ENCODE measurements around the gene SETD7.
"Not testable (repeated sequence)": the region's sequence is repeated elsewhere in the genome, so short reads cannot be mapped to it uniquely, and the experiment has no call there.

SETD7 gene

DNA sequence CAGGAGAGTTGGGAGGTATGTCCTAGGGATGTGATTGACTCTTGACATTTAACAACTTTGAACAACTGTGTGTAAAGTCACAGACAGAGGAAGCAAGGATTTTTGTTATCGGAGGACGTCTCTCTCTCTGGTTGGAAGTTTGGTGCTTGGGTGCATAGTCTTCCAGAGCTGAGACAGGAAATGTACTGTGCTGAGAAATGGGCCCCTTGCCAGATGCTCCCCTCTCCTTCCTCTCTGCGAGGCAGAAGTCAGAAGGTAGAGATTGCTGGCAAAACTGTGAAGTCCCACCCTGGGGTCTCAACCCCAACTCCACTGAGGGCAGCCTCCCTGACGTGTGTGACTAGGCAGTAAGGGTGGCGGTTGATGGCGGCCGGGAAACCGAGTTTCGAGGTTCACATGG lies 49.2 kb downstream of the SETD7 start:
- no peak for DNase-seq

- no peak for DNase-seq
Observed at GRCh38 chr4:139503622-139504166, 52.3 kb downstream of the SETD7 start.

DNA sequence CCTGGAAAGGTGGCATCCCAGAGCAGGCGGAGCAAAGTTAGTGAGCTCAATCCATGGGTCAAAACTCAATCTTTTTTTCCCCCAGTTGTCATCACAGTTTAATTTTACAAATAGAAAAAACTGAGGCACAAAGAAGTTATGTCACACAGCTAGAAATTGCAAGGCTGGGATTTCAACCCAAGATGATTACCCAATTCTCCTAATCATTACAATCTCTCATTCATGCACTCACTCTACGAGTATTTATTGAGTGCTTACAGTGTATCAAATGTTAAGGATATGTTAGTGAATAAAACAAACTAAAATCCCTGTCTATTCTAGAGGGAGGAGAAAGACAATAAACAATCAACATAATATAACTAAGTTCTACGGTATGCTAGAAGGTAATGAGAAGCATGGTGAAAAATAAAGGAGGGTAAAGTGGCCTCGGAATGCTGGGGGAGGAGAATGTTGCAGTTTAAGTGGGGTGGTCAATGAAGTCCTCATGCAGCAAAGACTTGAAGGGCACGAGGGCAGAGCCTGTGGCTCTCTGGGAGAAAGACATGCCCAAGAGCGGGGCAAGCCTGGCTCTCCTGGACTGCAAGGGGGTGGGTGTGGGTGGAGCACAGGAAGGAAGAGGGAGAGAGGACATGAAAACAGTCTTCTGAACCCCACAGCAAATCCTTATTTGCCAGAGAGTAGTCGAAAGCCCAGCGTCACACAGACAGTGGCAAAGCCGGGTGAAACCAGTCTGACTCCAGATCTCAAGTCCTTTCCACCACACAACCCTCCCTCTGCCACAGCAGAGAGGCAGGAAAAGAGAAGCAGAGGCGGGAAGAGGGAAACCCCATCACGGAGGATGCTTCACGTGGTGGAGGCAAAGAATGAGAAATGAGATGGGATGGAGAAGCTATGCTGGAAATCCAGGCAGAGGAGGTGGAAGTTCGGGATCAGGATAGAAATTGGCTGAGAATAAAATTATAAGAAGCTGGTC lies 53.8 kb downstream of the SETD7 start:
- no peak for DNase-seq

GRCh38 chr4:139501527-139501926 lies 54.5 kb downstream of the SETD7 start:
- DNase-seq = no peak

- no peak for DNase-seq
Observed at GRCh38 chr4:139501117-139501516, 54.9 kb downstream of the SETD7 start.

GRCh38 chr4:139499186-139499585 lies 56.8 kb downstream of the SETD7 start:
- no peak for DNase-seq

DNA sequence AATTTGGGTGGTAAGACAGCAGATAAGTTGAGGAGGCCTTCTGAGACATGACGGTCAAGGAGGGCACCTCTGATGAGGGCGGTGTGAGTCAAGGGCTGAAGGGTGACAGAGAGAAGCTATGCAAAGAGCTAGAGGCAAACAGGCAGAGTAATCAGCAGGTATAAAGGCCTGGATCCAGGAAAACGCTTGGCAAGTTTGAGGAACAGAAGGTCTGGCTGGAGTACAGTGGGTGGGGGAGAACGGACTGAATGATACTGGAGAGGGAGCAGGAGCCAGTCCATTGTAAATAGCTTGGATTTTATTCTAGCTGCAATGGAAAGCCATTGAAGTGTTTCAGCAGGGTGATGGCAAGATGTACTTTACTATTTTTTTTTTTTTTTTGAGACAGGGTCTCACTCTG lies 62.8 kb downstream of the SETD7 start:
- DNase-seq = no peak

DNA sequence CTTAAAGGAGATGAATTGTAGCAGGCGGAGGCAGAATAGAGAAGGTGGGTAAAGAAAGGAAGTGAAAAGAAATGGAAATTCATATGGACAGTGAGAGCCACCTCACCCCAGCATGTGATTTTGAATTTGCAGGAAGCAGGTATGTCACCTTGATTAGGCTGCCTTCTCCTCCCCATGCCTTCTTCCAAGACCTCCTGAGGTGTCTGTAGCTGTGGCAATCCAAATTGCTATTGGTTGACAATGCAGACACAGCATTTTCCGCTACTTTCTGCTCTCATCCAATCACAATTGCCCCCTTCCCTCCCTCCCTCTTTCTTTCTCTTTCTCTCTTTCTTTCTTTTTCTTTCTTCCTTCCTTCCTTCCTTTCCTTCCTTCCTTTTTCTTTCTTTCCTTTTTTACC lies 63.6 kb downstream of the SETD7 start:
- no peak for DNase-seq

DNA sequence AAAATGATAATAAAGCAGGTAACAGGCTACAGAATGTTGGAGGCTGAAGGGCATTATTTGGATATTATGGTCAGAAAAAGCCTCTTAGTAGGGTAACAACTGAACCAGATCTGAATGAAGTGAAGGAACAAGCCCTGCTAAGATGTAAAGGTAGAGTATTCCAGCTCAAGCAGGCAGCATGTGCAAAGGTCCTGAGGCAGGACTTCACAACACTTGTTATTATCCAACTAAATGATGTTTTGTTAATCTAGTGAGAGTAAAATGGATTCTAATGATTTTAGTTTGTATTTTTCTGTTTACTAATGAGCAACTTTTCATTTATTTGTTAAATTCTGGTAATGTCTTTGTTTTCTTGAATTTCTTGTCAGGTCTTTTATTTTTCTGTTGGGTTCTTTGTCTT lies 66.4 kb downstream of the SETD7 start:
- DNase-seq = no peak

GRCh38 chr4:139488442-139488841 lies 67.6 kb downstream of the SETD7 start:
- DNase-seq = no peak

GRCh38 chr4:139484783-139485311 lies 71.2 kb downstream of the SETD7 start:
- DNase-seq = no peak

GRCh38 chr4:139483000-139483399 lies 73.0 kb downstream of the SETD7 start:
- no peak for DNase-seq

GRCh38 chr4:139481465-139481864 lies 74.6 kb downstream of the SETD7 start:
- no peak for DNase-seq

DNA sequence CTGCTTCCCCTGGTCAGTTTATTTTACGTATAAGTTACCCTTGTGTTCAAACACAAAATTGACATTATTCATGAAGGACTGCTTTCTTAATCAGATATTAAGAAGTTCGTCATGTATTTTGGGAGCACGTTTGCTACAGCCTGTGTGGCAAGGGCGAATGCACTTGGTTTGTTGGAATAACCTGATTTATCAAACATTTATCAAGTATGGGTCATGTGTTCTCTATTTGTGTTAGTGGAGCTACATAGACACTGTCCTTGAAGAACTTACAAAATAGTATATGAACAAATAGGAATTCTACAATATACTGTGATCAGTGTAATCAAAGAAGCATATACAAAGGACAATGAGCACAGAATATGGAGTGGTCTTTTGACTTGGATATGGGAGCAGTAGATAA lies 79.7 kb downstream of the SETD7 start:
- DNase-seq = no peak

DNA sequence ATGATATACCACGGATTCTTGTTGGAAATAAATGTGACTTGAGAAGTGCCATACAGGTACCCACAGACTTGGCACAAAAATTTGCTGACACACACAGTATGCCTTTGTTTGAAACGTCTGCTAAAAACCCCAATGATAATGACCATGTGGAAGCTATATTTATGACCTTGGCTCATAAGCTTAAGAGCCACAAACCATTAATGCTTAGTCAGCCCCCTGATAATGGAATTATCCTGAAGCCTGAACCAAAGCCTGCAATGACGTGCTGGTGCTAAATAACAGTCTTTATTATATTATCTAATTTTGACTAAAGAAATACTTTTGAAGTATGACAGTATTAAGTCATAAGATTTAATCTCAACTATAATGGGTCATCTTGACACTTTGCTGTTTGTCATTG lies 83.2 kb downstream of the SETD7 start:
- no peak for DNase-seq

DNA sequence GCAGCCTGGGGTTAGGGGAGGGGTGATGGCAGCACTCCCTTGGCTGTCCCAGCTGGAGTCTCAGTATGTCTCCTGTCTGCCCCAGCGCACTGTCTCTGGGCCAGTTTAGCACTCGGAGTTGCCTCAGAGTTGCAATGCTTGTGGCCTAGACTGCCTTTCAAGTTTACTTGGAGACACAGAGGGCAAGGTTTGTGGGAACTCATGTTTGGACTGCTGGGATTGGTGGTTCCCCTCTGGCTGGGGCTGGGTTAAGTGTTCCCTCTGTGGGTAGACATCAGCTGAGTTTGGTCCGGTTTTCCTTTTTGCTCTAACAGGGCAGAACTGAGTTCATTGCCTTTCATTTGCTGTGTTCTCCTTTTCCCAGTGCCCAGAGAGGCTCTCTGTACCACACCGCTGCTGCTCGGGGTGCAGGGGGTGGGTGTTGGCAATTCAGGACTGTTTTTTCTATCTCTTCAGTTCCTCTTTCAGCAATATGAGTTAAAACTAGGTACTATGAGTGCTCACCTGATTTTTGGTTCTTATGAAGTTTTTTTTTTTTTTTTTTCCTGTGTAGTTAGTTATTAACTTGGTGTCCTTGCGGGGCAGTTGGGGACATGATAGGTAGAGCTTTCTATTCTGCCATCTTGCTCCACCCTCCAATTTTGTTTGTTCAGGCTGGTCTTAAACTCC lies 84.9 kb downstream of the SETD7 start:
- no peak for DNase-seq

DNA sequence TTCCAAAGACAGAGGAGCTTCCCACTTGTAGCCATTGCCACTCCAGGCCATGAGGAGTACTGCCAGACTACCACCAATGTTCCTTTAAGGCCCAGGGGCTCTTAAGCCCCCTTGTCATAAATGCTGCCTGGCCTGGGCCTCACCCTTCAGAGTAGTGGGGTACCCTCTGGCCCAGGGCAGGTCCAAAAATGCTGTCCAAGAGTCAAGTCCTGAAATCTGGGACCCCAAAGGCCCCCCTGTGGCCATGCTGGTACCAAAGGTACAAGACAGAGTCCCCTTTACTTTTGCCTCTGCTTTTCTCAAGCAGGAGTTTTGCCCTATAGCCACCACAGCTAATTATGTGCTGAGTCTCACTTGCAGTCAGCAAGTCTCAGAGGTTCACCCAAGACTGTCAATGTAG lies 85.7 kb downstream of the SETD7 start:
- no peak for DNase-seq

- no peak for DNase-seq
Observed at GRCh38 chr4:139469869-139470268, 86.2 kb downstream of the SETD7 start.

DNA sequence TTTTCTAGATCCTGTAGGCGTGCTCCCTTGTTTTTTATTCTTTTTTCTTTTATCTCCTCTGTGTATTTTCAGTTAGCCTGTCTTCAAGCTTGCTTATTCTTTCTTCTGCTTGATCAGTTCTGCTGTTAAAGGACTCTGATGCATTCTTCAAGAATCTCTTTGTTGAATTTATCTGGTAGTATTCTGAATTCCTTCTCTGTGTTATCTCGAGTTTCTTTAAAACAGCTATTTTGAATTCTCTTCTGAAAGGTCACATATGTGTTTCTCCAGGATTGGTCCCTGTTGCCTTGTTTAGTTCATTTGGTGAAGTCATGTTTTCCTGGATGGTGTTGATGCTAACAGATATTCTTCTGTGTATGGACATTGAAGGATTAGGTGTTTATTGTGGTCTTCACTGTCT lies 86.8 kb downstream of the SETD7 start:
- no peak for DNase-seq

GRCh38 chr4:139468756-139469155 lies 87.3 kb downstream of the SETD7 start:
- not testable (repeated sequence) for DNase-seq

GRCh38 chr4:139465922-139466321 lies 90.1 kb downstream of the SETD7 start:
- DNase-seq = no peak

DNA sequence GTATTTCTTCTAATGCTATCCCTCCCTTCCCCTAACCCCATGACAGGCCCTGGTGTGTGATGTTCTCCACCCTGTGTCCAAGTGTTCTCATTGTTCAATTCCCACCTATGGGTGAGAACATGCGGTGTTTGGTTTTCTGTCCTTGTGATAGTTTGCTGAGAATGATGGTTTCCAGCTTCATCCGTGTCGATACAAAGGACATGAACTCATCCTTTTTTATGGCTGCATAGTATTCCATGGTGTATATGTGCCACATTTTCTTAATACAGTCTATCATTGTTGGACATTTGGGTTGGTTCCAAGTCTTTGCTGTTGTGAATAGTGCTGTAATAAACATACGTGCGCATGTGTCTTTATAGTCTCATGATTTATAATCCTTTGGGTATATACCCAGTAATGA lies 91.5 kb downstream of the SETD7 start:
- DNase-seq = not testable (repeated sequence)

- DNase-seq = no peak
Observed at GRCh38 chr4:139461022-139461628, 94.9 kb downstream of the SETD7 start.
